Measurements from ENCODE around the gene AGMAT.
A peak's percentile ranks its signal among the peaks of the same experiment; 100 is the strongest.

The AGMAT gene

GRCh38 chr1:15526490-15527339, 58.1 kb downstream of the AGMAT start, which contains the start of gene DNAJC16:
TSS of gene DNAJC16 (plus strand) at chr1:15526848. CDS start at chr1:15529106, 2,258 bp downstream.
- H3K9me3 ChIP-seq (ENCODE audit: control insufficient read depth, insufficient read depth, low read length), result no peaks in the 10 kb centered on the region
- H3K4me1 ChIP-seq (ENCODE audit: control insufficient read depth, insufficient read depth, low read length), result peaks cover 18% of the 10 kb centered on the region
- H3K27ac ChIP-seq (ENCODE audit: low read depth, low read length), result peak within 1 kb of the TSS; percentile 98

GRCh38 chr1:15526021-15526489, 58.8 kb downstream of the AGMAT start:
- H3K27ac ChIP-seq (ENCODE audit: low read depth, low read length), result peak overlapping the region; percentile 61
- H3K9ac ChIP-seq (ENCODE audit: low read depth, low read length), result no peak overlapping the region
- peak overlapping the region; percentile 85 for H3K4me3 ChIP-seq (ENCODE audit: low read depth, low read length)
- H3K4me1 ChIP-seq (ENCODE audit: control insufficient read depth, insufficient read depth, low read length), result peaks cover 18% of the 10 kb centered on the region
- H3K36me3 ChIP-seq (ENCODE audit: control insufficient read depth, insufficient read depth, low read length), result peaks cover 12% of the 10 kb centered on the region; the same call in 1 of the 2 replicates
- no peaks in the 10 kb centered on the region for H3K27me3 ChIP-seq (ENCODE audit: control insufficient read depth, insufficient read depth, low read length)
- H3K9me3 ChIP-seq (ENCODE audit: control insufficient read depth, insufficient read depth, low read length), result no peaks in the 10 kb centered on the region

More at GRCh38 chr1:15526490-15527339, 58.1 kb downstream of the AGMAT start, which contains the start of gene DNAJC16:
- Histone ChIP-seq H3K27me3 (ENCODE audit: control insufficient read depth, insufficient read depth, low read length) (no peaks in the 10 kb centered on the region), H3K4me3 (ENCODE audit: low read depth, low read length) (peak within 1 kb of the TSS; percentile 92), H3K9ac (ENCODE audit: low read depth, low read length) (peak within 1 kb of the TSS; percentile 76), H3K36me3 (ENCODE audit: control insufficient read depth, insufficient read depth, low read length) (peaks cover 18% of the 10 kb centered on the region; the same call in 1 of the 2 replicates)

DNA sequence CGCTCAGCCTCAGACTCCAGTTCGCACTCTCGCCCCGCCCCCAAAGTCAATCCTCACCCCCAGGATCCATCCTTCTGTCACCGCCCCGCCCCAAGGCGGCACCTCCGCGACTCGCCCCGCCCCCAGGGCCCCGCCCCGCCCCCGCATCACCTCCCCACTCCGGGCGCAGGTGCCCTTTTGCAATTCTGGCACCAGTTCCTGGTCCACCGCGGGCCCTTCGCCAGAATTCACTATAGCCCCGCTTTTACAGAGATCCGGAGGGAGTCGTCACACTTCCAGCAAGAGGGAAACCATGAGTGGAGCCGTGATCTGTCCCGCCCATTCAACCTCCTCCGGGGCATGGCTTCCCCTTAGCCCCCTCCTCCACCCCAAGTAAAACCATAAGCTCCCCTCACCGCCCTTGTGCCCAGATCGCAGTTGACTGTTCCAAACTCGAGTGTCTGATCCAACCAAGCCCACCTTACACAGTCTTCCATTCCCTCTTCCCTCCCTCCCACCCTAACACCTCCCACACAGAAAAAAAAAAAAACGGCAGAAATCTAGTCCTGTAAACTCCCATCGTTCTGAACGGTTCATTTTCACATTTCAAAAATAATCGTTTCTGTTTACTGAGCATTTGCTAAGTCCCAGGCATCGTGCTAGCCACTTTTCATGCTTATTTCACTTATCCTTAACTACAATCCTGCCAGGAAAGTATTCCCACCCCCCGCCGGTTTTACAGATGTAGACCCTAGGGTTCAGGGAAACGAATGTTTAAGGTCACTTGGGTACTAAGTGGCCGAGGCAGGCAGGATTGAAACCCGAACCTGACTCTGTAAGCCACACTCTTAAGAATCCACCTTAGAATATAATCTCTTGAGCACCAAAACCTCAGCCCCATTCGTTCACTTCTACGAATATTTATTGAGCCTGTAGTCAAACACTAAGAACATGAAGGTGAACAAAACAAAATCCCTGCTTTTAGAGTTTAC, 59.5 kb downstream of the AGMAT start:
- Histone ChIP-seq H3K9ac (ENCODE audit: low read depth, low read length) (no peak overlapping the region; the same call in 1 of the 2 replicates), H3K4me3 (ENCODE audit: low read depth, low read length) (peak overlapping the region; percentile 85), H3K4me1 (ENCODE audit: control insufficient read depth, insufficient read depth, low read length) (peaks cover 18% of the 10 kb centered on the region), H3K36me3 (ENCODE audit: control insufficient read depth, insufficient read depth, low read length) (peaks cover 7% of the 10 kb centered on the region; the same call in 1 of the 2 replicates), H3K9me3 (ENCODE audit: control insufficient read depth, insufficient read depth, low read length) (no peaks in the 10 kb centered on the region), H3K27ac (ENCODE audit: low read depth, low read length) (peak overlapping the region; percentile 61), H3K27me3 (ENCODE audit: control insufficient read depth, insufficient read depth, low read length) (no peaks in the 10 kb centered on the region)

GRCh38 chr1:15524283-15525049, 60.4 kb downstream of the AGMAT start:
- peak overlapping the region; percentile 90 for H3K4me3 ChIP-seq (ENCODE audit: low read depth, low read length)

GRCh38 chr1:15524021-15524282, 60.9 kb downstream of the AGMAT start, which contains the start of gene CASP9:
TSS of gene CASP9 (minus strand) at chr1:15524215. CDS start at chr1:15524200, 15 bp downstream.
- H3K9me3 ChIP-seq (ENCODE audit: control insufficient read depth, insufficient read depth, low read length), result no peaks in the 10 kb centered on the region
- H3K4me3 ChIP-seq (ENCODE audit: low read depth, low read length), result peak within 1 kb of the TSS; percentile 90
- H3K36me3 ChIP-seq (ENCODE audit: control insufficient read depth, insufficient read depth, low read length), result no peaks in the 10 kb centered on the region; the same call in 1 of the 2 replicates
- peak within 1 kb of the TSS; percentile 94 for H3K9ac ChIP-seq (ENCODE audit: low read depth, low read length)
- peak within 1 kb of the TSS; percentile 98 for H3K27ac ChIP-seq (ENCODE audit: low read depth, low read length)
- H3K27me3 ChIP-seq (ENCODE audit: control insufficient read depth, insufficient read depth, low read length), result no peaks in the 10 kb centered on the region
- H3K4me1 ChIP-seq (ENCODE audit: control insufficient read depth, insufficient read depth, low read length), result peaks cover 18% of the 10 kb centered on the region

More at GRCh38 chr1:15524283-15525049, 60.4 kb downstream of the AGMAT start:
- H3K4me1 ChIP-seq (ENCODE audit: control insufficient read depth, insufficient read depth, low read length), result peaks cover 18% of the 10 kb centered on the region
- peak overlapping the region; percentile 98 for H3K27ac ChIP-seq (ENCODE audit: low read depth, low read length)
- H3K36me3 ChIP-seq (ENCODE audit: control insufficient read depth, insufficient read depth, low read length), result peaks cover 4% of the 10 kb centered on the region; the same call in 1 of the 2 replicates
- H3K9me3 ChIP-seq (ENCODE audit: control insufficient read depth, insufficient read depth, low read length), result no peaks in the 10 kb centered on the region
- H3K9ac ChIP-seq (ENCODE audit: low read depth, low read length), result peak overlapping the region; percentile 94
- no peaks in the 10 kb centered on the region for H3K27me3 ChIP-seq (ENCODE audit: control insufficient read depth, insufficient read depth, low read length)

- peak overlapping the region; percentile 41 for H3K9ac ChIP-seq (ENCODE audit: low read depth, low read length)
- peak overlapping the region; percentile 84 for H3K27ac ChIP-seq (ENCODE audit: low read depth, low read length)
- H3K27me3 ChIP-seq (ENCODE audit: control insufficient read depth, insufficient read depth, low read length), result no peaks in the 10 kb centered on the region
- H3K4me1 ChIP-seq (ENCODE audit: control insufficient read depth, insufficient read depth, low read length), result peaks cover 18% of the 10 kb centered on the region
- H3K9me3 ChIP-seq (ENCODE audit: control insufficient read depth, insufficient read depth, low read length), result no peaks in the 10 kb centered on the region
- 0 out of 2 replicates have a peak, but pooled peaks cover 2% of the 10 kb centered on the region for H3K36me3 ChIP-seq (ENCODE audit: control insufficient read depth, insufficient read depth, low read length)
- H3K4me3 ChIP-seq (ENCODE audit: low read depth, low read length), result peak overlapping the region; percentile 73
Measured at GRCh38 chr1:15523104-15524020, 61.5 kb downstream of the AGMAT start.

DNA sequence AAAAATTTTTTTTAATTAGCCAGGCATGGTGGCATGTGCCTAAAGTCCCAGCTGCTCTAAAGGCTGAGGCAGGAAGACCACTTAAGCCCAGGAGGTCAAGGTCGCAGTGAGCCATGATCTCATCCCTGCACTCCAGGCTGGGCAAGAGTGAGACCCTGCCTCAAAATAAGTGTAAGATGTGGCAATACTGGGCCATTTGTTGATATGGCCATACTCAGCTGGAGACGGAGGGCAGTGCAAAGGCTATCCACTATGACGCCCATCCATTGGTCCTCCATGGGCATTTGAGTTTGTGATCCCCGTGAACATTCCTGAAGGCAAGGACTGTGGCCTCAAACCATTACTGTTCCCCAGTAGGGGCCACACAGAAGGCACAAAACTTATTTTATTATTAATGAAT, 62.3 kb downstream of the AGMAT start:
- no peak overlapping the region for H3K4me3 ChIP-seq (ENCODE audit: low read depth, low read length)
- H3K9me3 ChIP-seq (ENCODE audit: control insufficient read depth, insufficient read depth, low read length), result no peaks in the 10 kb centered on the region
- no peak overlapping the region for H3K27ac ChIP-seq (ENCODE audit: low read depth, low read length)
- H3K9ac ChIP-seq (ENCODE audit: low read depth, low read length), result no peak overlapping the region
- H3K27me3 ChIP-seq (ENCODE audit: control insufficient read depth, insufficient read depth, low read length), result no peaks in the 10 kb centered on the region
- peaks cover 15% of the 10 kb centered on the region for H3K4me1 ChIP-seq (ENCODE audit: control insufficient read depth, insufficient read depth, low read length)
- H3K36me3 ChIP-seq (ENCODE audit: control insufficient read depth, insufficient read depth, low read length), result peaks cover 9% of the 10 kb centered on the region

Measured in HUES48 (cell line).